PC-9 (cell line): ENCODE data around the gene CDKN2B-AS1.

Source experiments
- CTCF ChIP-seq: fragments of 200-600 bp; sonication (generic); conservative IDR thresholded peaks from 2 replicates; pipeline ENCODE4 v1.6.1; 2017; ENCODE audit warnings: mixed run types, antibody characterized with exemption, mild to moderate bottlenecking, moderate library complexity
- EZH2 ChIP-seq: fragments of 200-600 bp; sonication (generic); IDR thresholded peaks from 2 replicates; pipeline ENCODE4 v1.8.0; 2017; ENCODE audit warnings: antibody characterized with exemption, low read depth

GRCh38 chr9:21976334-21976875 lies 18.2 kb upstream of the CDKN2B-AS1 start:
- TF ChIP-seq CTCF (no peak), EZH2 (no peak)
